Neutrophil (primary cell): ENCODE measurements around the gene ANKFY1.

Experiments used
- H3K27ac ChIP-seq: fragments of 200-600 bp; sonication (generic); 2 replicates; pipeline ENCODE4 v1.5.1; 2016; ENCODE audit warnings: mild to moderate bottlenecking, moderate library complexity
- H3K27me3 ChIP-seq: fragments of 200-600 bp; sonication (generic); 2 replicates; pipeline ENCODE4 v1.6.0; 2016; ENCODE audit warnings: mild to moderate bottlenecking
- H3K36me3 ChIP-seq: fragments of 200-600 bp; sonication (generic); 2 replicates; pipeline ENCODE4 v1.5.1; 2017
- H3K4me1 ChIP-seq, 2 experiments: fragments of 200-600 bp in 1 of 2; sonication (generic) in 1 of 2; 1 replicate in 1 of 2; 2 replicates in 1 of 2; pipeline versions ENCODE4 v1.5.1 to v1.6.1; 2013 to 2016; ENCODE audit warnings: low read depth in 1 of 2, low read length in 1 of 2, mild to moderate bottlenecking in 1 of 2, moderate library complexity in 1 of 2; ENCODE audit not compliant: control insufficient read depth in 1 of 2, insufficient read depth in 1 of 2
- H3K4me3 ChIP-seq, 2 experiments: fragments of 200-600 bp in 1 of 2; sonication (generic) in 1 of 2; 1 replicate in 1 of 2; 2 replicates in 1 of 2; pipeline ENCODE4 v1.5.1; 2013 to 2016; ENCODE audit warnings: low read depth in 1 of 2, low read length in 1 of 2, mild to moderate bottlenecking in 1 of 2, moderate library complexity in 1 of 2
- H3K9me3 ChIP-seq: fragments of 200-600 bp; sonication (generic); 2 replicates; pipeline ENCODE4 v1.5.1; 2016
- TF ChIP-seq, protein P1 (sequence below): fragments of 200-600 bp; sonication (generic); IDR thresholded peaks from 2 replicates; pipeline ENCODE4 v1.5.1; 2016; ENCODE audit warnings: antibody characterized with exemption

ANKFY1 gene

GRCh38 chr17:4135489-4135888, 128.3 kb downstream of the ANKFY1 start:
- Histone ChIP-seq H3K27me3 (no peaks in the 10 kb centered on the region), H3K36me3 (peaks cover 18% of the 10 kb centered on the region), H3K9me3 (no peaks in the 10 kb centered on the region), H3K27ac (no peak overlapping the region), H3K4me1 (peaks cover 0 to 13% of the 10 kb centered on the region in 2 experiments), H3K4me3 (no peak overlapping the region)
- TF ChIP-seq, protein P1, sequence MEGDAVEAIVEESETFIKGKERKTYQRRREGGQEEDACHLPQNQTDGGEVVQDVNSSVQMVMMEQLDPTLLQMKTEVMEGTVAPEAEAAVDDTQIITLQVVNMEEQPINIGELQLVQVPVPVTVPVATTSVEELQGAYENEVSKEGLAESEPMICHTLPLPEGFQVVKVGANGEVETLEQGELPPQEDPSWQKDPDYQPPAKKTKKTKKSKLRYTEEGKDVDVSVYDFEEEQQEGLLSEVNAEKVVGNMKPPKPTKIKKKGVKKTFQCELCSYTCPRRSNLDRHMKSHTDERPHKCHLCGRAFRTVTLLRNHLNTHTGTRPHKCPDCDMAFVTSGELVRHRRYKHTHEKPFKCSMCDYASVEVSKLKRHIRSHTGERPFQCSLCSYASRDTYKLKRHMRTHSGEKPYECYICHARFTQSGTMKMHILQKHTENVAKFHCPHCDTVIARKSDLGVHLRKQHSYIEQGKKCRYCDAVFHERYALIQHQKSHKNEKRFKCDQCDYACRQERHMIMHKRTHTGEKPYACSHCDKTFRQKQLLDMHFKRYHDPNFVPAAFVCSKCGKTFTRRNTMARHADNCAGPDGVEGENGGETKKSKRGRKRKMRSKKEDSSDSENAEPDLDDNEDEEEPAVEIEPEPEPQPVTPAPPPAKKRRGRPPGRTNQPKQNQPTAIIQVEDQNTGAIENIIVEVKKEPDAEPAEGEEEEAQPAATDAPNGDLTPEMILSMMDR: no peak

GRCh38 chr17:4134721-4135120, 129.1 kb downstream of the ANKFY1 start:
- H3K27ac ChIP-seq: no peak overlapping the region

GRCh38 chr17:4130715-4131114, 133.1 kb downstream of the ANKFY1 start:
- no peaks in the 10 kb centered on the region for H3K9me3 ChIP-seq
- H3K27me3 ChIP-seq: no peaks in the 10 kb centered on the region
- H3K27ac ChIP-seq: peak overlapping the region; percentile 71
- no peaks in the 10 kb centered on the region for H3K36me3 ChIP-seq
- H3K4me1 ChIP-seq: peaks cover 7 to 21% of the 10 kb centered on the region in 2 experiments
- H3K4me3 ChIP-seq: no peak overlapping the region
- TF ChIP-seq, protein P1: no peak

More at GRCh38 chr17:4134721-4135120, 129.1 kb downstream of the ANKFY1 start:
- H3K27me3 ChIP-seq: no peaks in the 10 kb centered on the region
- peaks cover 0 to 10% of the 10 kb centered on the region in 2 experiments for H3K4me1 ChIP-seq
- H3K4me3 ChIP-seq: no peak overlapping the region
- TF ChIP-seq, protein P1: no peak
- H3K9me3 ChIP-seq: no peaks in the 10 kb centered on the region
- peaks cover 16% of the 10 kb centered on the region for H3K36me3 ChIP-seq

DNA sequence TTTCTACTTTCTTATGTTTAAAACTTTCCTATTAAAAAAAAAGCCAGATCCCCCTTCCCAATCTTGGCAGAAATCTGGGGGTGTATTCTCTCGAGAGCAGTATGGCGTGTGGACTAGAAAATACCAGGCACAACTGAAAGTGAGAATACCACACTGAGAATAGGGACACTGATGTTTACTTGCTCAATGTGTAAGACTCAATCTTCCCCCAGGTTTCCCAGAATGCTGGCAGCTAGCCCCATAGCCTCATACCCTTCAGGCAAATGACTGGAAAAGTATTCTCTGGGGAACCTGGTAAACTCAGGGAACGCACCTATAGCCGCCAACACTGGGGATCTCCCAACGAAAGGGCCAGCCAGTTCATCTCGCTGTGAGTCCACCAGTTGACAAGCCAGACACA, 136.2 kb downstream of the ANKFY1 start:
- TF ChIP-seq, protein P1: no peak
- Histone ChIP-seq H3K36me3 (peaks cover 12% of the 10 kb centered on the region), H3K27ac (no peak overlapping the region), H3K27me3 (no peaks in the 10 kb centered on the region), H3K9me3 (no peaks in the 10 kb centered on the region), H3K4me3 (no peak overlapping the region), H3K4me1 (peaks cover 23 to 32% of the 10 kb centered on the region in 2 experiments)

GRCh38 chr17:4125552-4125951, 138.2 kb downstream of the ANKFY1 start:
- peaks cover 32% of the 10 kb centered on the region for H3K36me3 ChIP-seq
- no peak overlapping the region for H3K4me3 ChIP-seq
- no peaks in the 10 kb centered on the region for H3K27me3 ChIP-seq
- H3K9me3 ChIP-seq: no peaks in the 10 kb centered on the region
- no peak overlapping the region for H3K27ac ChIP-seq
- H3K4me1 ChIP-seq: peaks cover 23 to 25% of the 10 kb centered on the region in 2 experiments
- TF ChIP-seq, protein P1: no peak

DNA sequence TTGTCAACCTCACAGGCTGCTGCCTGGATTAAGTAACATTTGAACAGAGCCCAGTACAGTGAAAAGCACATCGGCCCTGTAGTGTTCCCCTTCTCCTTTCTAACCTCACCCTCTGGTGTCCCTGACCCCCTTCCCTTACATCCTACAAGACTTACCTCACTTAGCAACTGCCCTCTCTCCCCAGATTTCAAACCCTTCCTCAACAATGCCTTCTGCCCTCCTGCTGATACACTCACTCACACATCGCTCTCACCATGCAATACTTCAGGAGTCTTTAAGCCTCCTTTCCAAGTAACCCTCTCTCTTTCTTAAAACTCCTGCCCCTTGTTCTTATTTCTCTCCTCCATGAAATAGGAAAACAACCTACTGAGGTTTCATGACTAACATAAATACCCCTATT, 138.8 kb downstream of the ANKFY1 start:
- H3K4me1 ChIP-seq: peaks cover 23 to 24% of the 10 kb centered on the region in 2 experiments
- TF ChIP-seq, protein P1: no peak
- H3K27ac ChIP-seq: no peak overlapping the region
- no peaks in the 10 kb centered on the region for H3K27me3 ChIP-seq
- peaks cover 37% of the 10 kb centered on the region for H3K36me3 ChIP-seq
- no peaks in the 10 kb centered on the region for H3K9me3 ChIP-seq
- no peak overlapping the region for H3K4me3 ChIP-seq
